Measurements from ENCODE around the gene DIS3L2.

GRCh38 chr2:231991664-231992063 is 30.2 kb downstream of the DIS3L2 start:
- TF ChIP-seq CTCF (conservative IDR thresholded peaks at IDR 0.05; ENCODE audit: low read depth in 2 of 2) (no peak), EZH2phosphoT487 (IDR thresholded peaks at IDR 0.05; ENCODE audit: unreplicated experiment) (no peak)
